NCI-H2029 treated with DMSO at 0.1 percent for 48 hours (cell line): Measurements from ENCODE around the gene TFCP2L1.

Experiments
- DNase-seq: peaks from one replicate; lab custom pipeline; 2025; lab: John Stamatoyannopoulos, UW

TFCP2L1 gene

DNA sequence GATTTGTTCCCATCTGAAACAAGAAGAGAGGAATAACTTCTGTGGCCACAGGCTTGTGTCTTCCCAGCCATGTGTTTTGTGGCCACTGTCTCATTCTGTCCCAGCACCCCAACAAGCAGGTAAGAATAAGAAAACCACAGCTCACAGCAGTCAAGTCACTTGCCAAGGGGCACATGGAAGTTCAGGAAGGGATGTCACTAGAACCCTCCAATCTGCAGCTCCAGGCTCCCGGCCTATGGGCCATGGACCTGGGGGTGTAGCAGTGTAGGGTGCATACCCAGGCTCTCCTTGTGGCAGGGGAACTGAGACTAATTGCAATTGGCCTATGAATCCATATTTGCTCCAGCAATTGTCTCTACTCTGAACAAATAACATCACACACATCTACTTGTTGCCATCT lies 112.5 kb downstream of the TFCP2L1 start:
- no peak for DNase-seq

GRCh38 chr2:121171625-121172119 lies 113.3 kb downstream of the TFCP2L1 start:
- DNase-seq, result no peak

GRCh38 chr2:121170577-121170976 lies 114.4 kb downstream of the TFCP2L1 start:
- DNase-seq, result no peak

DNA sequence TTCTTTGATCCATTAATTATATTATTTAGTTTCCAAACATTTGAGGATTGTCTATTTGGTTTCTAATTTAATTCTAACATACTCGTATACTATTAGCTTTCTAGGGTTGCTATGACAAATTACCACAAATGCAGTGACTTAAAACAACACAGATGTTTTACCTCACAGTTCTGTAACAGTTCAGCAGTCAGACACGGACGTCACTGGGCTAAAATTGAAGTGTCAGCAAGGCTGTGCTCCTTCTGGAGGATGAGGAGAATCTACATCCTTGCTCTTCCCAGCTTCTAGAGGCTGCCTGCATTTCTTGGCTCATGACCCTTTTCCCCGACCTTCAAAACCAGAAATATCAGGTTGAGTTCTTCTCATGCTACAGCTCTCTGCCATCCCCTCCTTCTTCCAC lies 117.6 kb downstream of the TFCP2L1 start:
- DNase-seq, result no peak
